22Rv1 (cell line): Measurements from ENCODE around the gene CFAP20.

ENCODE experiments used
- H3K27ac ChIP-seq: fragments of 450-650 bp; 2 replicates; pipeline ENCODE4 v1.5.1; 2017
- ZFX ChIP-seq: fragments of 450-650 bp; IDR thresholded peaks from 2 replicates; pipeline ENCODE4 v1.6.1; 2017; ENCODE audit warnings: antibody characterized with exemption, borderline replicate concordance
- TF ChIP-seq, protein P1 (sequence below): fragments of 450-650 bp; IDR thresholded peaks from 2 replicates; pipeline ENCODE4 v1.5.1; 2017; ENCODE audit warnings: mild to moderate bottlenecking

CFAP20 gene

DNA sequence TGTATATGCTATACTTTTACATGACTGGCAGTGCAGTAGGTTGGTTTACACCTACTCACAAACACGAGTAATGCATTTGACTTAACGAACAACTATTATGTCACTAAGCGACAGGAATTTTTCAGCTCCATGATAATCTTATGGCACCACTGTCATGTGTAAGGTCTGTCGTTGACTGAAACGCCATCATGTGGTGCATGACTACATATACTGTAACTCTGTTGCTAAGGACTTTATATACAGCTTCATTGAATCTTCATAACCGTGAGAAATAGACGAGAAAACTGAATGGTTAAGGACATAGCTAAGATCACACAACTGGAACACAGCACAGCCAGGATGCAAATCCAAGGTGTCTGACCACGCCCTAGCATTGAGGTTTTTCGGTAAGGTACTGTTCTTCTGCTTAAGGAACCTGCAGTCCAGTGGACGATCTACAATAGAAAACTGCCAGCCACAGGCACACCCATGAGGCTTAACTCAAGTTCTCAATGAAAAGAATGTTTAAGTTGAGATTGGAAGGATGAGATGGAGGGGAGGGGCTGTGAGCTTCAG is 3.3 kb downstream of the CFAP20 start:
- TF ChIP-seq, protein P1, sequence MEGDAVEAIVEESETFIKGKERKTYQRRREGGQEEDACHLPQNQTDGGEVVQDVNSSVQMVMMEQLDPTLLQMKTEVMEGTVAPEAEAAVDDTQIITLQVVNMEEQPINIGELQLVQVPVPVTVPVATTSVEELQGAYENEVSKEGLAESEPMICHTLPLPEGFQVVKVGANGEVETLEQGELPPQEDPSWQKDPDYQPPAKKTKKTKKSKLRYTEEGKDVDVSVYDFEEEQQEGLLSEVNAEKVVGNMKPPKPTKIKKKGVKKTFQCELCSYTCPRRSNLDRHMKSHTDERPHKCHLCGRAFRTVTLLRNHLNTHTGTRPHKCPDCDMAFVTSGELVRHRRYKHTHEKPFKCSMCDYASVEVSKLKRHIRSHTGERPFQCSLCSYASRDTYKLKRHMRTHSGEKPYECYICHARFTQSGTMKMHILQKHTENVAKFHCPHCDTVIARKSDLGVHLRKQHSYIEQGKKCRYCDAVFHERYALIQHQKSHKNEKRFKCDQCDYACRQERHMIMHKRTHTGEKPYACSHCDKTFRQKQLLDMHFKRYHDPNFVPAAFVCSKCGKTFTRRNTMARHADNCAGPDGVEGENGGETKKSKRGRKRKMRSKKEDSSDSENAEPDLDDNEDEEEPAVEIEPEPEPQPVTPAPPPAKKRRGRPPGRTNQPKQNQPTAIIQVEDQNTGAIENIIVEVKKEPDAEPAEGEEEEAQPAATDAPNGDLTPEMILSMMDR: no peak
- TF ChIP-seq ZFX: no peak
- no peak overlapping the region for H3K27ac ChIP-seq

DNA sequence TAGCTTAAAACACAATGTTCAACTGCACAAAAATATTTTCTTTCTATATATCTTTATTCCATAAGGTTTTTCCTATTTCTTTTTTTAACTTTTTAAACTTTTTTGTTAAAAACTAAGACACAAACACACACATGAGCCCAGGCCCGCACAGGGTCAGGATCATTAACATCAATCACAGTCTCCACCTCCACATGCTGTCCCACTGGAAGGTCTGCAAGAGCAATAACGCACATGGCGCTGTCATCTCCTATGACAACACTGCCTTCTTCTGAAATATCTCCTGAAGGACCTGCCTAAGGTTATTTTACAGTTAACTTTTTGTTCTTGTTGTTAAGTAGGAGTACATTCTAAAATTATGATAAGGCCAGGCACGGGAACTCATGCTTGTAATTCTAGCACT is 4.1 kb downstream of the CFAP20 start:
- H3K27ac ChIP-seq: no peak overlapping the region
- TF ChIP-seq, protein P1: no peak
- TF ChIP-seq ZFX: no peak

- no peak overlapping the region for H3K27ac ChIP-seq
- TF ChIP-seq, protein P1: no peak
- TF ChIP-seq ZFX: no peak
Measured at GRCh38 chr16:58124601-58124915, 4.6 kb downstream of the CFAP20 start.

- no peak for TF ChIP-seq ZFX
- TF ChIP-seq, protein P1: no peak
- no peak overlapping the region for H3K27ac ChIP-seq
Measured at GRCh38 chr16:58123896-58124600, 5.1 kb downstream of the CFAP20 start.

DNA sequence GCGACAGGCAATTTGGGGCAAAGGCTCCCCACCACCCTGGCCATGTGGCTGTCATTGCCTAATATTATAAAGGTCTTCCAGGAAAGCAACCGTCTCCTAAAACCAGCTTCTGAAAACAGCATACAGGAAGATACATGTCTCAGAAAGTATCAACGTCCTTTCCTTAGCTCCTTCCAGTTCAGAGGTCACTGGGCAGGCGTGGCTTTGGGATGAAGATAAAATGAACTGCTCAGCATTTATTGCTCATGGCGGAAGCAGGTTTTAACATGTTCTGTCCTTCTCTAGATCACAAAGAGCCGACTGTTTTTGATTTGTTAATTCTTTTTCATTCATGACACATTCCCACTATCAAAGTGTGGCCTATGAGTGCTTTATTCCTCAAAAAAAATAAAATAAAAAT is 8.0 kb downstream of the CFAP20 start:
- no peak for TF ChIP-seq ZFX
- TF ChIP-seq, protein P1: no peak
- H3K27ac ChIP-seq: no peak overlapping the region

DNA sequence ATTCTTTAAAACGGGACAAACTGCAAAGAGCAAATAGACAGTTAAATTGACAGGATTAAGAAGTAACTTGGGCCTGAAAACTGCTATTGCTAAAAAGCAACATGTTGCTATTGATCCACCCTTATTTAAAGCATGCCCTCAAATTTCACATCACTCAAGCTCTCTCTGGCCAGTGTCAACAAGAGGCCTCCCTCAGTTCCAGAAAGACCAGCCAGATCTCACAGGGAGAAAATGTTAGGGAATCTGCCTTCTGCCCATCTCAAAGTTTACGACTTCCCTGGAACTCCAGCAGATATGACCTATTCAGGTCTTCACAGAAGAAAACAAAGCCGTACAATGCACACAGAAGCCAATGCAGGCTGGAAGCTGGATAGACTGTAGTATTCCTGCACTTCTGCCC is 8.9 kb downstream of the CFAP20 start:
- TF ChIP-seq, protein P1: no peak
- TF ChIP-seq ZFX: no peak
- no peak overlapping the region for H3K27ac ChIP-seq

DNA sequence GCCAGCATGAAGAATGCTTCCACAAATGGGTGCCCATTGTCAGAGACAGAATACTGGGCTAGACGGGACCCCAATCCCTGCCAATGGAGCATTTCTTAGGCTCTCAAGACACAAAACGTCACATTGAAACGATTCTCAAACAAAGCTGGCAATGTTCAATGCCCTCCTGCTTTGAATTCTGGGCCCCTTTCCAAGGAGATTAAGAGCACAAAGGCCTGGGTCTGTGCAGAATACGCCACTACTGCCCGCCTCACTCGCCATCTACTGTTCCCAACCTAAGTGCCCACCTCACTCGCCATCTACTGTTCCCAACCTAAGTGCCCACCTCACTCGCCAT is 9.7 kb downstream of the CFAP20 start:
- TF ChIP-seq, protein P1: no peak
- TF ChIP-seq ZFX: no peak
- no peak overlapping the region for H3K27ac ChIP-seq
